ENCODE results near the gene ANTKMT. TPM values are rescaled to one million over a fixed set of nuclear protein-coding genes. Genes with fewer than 3 reads are reported as not detected.
"Not testable (repeated sequence)": the region's sequence is repeated elsewhere in the genome, so short reads cannot be mapped to it uniquely, and the experiment has no call there.

ANTKMT gene
- total and polyA plus RNA-seq, 7 donors: 18.6 to 53.1 (median 35.5) TPM

DNA sequence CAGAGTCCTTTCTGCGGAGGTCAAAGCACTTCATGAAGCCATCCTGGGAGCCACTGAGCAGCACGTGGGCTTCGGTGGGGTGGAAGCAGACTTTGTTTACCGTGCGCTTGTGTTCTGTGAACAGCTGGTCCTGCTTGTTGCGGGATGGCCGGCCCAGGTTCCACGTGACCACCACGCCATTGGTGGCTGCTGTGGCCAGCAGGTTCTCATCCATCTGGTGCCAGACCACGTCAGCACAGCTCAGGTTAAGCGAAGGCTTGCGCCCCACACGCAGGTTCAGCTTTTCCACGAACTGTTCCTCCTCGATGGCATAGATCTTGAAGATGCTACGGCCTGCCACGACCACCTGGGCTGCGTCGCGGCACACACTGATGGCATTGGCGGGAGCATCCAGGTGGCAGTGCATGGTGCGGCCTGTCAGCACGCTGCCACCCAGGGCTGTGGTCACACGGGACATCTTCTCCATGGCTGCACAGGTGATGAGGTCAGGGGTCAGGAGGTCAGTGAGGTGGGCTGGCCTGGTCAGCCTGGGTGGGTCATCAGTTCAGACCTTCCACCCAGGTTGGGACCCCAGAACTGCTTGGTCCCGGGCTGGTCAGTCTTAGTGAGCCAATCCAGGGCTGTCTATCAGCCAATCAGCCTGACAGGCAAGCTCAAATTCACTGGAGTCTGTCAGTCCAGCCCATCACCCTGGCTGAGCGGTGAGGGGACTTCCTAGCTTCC is 31.6 kb upstream of the ANTKMT start:
- 80 to 86% methylated on average over 26 of the region's 26 CpGs for WGBS, 2 donors
- H3K4me3 ChIP-seq: peak overlapping the region; percentile 75 to 91 (median 81)
- H3K27ac ChIP-seq: peak overlapping the region; percentile 85 to 87 (median 86)
- intact Hi-C loops (cut with DNase I): loop anchor here (10.0 kb wide), 1 partner anchor 1085 kb away; the partner anchor contains the start of genes EME2, MRPS34 and NME3
- no peaks in the 10 kb centered on the region for H3K9me3 ChIP-seq
- TF ChIP-seq EP300 (IDR thresholded peaks at IDR 0.05) (no peak), POLR2AphosphoS5 (IDR thresholded peaks at IDR 0.05) (no peak), POLR2A (IDR thresholded peaks at IDR 0.05) (no peak)
- TF ChIP-seq, protein P1, sequence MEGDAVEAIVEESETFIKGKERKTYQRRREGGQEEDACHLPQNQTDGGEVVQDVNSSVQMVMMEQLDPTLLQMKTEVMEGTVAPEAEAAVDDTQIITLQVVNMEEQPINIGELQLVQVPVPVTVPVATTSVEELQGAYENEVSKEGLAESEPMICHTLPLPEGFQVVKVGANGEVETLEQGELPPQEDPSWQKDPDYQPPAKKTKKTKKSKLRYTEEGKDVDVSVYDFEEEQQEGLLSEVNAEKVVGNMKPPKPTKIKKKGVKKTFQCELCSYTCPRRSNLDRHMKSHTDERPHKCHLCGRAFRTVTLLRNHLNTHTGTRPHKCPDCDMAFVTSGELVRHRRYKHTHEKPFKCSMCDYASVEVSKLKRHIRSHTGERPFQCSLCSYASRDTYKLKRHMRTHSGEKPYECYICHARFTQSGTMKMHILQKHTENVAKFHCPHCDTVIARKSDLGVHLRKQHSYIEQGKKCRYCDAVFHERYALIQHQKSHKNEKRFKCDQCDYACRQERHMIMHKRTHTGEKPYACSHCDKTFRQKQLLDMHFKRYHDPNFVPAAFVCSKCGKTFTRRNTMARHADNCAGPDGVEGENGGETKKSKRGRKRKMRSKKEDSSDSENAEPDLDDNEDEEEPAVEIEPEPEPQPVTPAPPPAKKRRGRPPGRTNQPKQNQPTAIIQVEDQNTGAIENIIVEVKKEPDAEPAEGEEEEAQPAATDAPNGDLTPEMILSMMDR (IDR thresholded peaks at IDR 0.05): no peak
- peaks cover 0 to 23% (median 4%) of the 10 kb centered on the region in 4 donors for H3K36me3 ChIP-seq
- H3K4me1 ChIP-seq: peaks cover 0 to 58% (median 48%) of the 10 kb centered on the region in 4 donors
- peaks cover 16 to 29% (median 17%) of the 10 kb centered on the region in 3 donors for H3K27me3 ChIP-seq
- DNase-seq: no peak

DNA sequence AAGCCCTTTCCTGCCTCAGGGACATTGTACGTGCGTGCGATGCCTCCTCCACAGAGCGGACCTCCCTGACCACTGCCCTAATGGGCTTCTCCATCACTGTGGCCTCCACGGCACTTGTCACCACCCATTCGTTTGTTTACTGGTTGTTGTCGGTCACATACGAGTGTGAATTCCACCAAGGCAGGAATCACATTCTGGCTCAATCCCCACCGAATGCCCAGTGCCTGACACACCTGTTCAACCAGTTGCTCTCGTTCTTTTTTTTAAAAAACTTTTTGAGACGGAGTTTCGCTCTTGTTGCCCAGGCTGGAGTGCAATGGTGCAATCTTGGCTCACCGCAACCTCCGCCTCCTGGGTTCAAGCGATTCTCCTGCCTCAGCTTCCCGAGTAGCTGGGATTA is 29.7 kb upstream of the ANTKMT start:
- Histone ChIP-seq H3K27me3 (peaks cover 32 to 48% (median 36%) of the 10 kb centered on the region in 3 donors), H3K4me1 (peaks cover 0 to 54% (median 44%) of the 10 kb centered on the region in 4 donors), H3K36me3 (peaks cover 0 to 17% (median 4%) of the 10 kb centered on the region in 4 donors)
- H3K4me3 ChIP-seq; H3K27ac ChIP-seq; DNase-seq; H3K9me3 ChIP-seq; intact Hi-C loops (cut with DNase I): not testable (repeated sequence)
- 84 to 90% methylated on average over 16 of the region's 16 CpGs for WGBS, 2 donors

DNA sequence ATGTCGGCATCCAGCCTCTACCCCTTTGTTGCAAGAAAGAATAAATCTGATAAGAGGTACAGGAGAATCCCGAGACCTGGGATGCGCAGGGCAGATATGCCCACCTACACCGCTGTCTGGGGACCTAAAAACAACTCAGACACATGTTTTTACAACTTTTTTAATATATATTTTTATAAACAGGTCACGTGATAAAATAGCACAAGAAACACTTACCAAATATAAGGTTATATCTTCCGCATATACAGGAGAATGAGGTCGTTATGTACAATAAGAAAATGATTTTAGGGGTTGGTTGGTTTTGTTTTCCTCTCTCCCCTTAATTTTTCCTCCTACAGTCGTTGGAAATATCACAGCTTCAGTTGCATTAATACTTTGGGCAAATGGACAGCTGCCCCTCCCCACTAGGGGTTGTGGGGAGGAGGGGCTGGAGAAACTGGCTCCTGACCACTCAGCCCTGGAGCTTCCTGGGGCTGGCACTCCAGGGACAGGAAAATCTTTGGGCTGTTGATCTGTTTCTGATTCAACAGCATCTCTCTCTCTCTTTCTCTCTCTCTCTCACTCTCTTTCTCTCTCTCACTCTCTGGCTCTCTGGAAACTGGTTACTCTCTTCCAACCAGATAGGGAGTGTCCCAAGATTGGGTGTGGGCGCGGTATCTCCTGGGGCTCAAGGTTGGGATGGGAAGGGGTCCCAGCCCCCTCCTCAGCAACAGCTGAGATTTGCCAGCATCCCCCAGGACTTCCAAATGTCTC is 28.4 kb upstream of the ANTKMT start:
- peaks cover 39 to 61% (median 48%) of the 10 kb centered on the region in 3 donors for H3K27me3 ChIP-seq

DNA sequence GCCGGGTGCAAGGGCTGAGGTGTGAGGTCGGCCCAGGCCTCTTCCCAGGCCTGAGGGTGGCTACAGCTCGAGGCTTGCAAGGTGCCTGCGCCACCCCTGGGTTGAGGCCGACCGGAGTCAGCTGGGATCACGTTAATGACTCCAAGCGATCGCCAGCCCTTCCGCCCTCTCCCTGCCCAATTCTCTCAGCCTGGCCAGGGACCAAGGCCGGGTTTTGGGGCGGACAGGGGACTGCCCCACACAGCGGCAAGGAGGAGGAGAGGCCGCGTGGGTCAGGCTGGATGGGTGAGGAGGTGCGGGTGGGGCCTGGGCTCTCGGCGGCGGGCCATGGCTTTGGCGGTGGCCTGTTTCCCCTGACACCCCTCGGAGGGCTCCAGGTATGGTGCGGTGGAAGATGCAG is 27.6 kb upstream of the ANTKMT start:
- Histone ChIP-seq H3K27me3 (peaks cover 39 to 66% (median 48%) of the 10 kb centered on the region in 3 donors), H3K4me3 (no peak overlapping the region), H3K9me3 (no peaks in the 10 kb centered on the region), H3K36me3 (no peaks in the 10 kb centered on the region), H3K4me1 (peaks cover 0 to 51% (median 41%) of the 10 kb centered on the region in 4 donors), H3K27ac (no peak overlapping the region)
- TF ChIP-seq POLR2A (IDR thresholded peaks at IDR 0.05) (no peak), EP300 (IDR thresholded peaks at IDR 0.05) (no peak), POLR2AphosphoS5 (IDR thresholded peaks at IDR 0.05) (no peak)
- TF ChIP-seq, protein P1 (IDR thresholded peaks at IDR 0.05): no peak
- WGBS, 2 donors: 33 to 41% methylated on average over 22 of the region's 22 CpGs
- intact Hi-C loops (cut with DNase I): no loop called here
- DNase-seq: no peak

More for the DNA sequence above, 28.4 kb upstream of the ANTKMT start:
- no peak for DNase-seq
- Histone ChIP-seq H3K9me3 (no peaks in the 10 kb centered on the region), H3K4me1 (peaks cover 0 to 54% (median 42%) of the 10 kb centered on the region in 4 donors), H3K27ac (no peak overlapping the region), H3K4me3 (no peak overlapping the region), H3K36me3 (peaks cover 0 to 4% (median 0%) of the 10 kb centered on the region in 4 donors)
- TF ChIP-seq EP300 (IDR thresholded peaks at IDR 0.05) (no peak), POLR2A (IDR thresholded peaks at IDR 0.05) (no peak), POLR2AphosphoS5 (IDR thresholded peaks at IDR 0.05) (no peak)
- TF ChIP-seq, protein P1 (IDR thresholded peaks at IDR 0.05): no peak
- 48 to 64% methylated on average over 10 of the region's 10 CpGs for WGBS, 2 donors
- intact Hi-C loops (cut with DNase I): no loop called here

DNA sequence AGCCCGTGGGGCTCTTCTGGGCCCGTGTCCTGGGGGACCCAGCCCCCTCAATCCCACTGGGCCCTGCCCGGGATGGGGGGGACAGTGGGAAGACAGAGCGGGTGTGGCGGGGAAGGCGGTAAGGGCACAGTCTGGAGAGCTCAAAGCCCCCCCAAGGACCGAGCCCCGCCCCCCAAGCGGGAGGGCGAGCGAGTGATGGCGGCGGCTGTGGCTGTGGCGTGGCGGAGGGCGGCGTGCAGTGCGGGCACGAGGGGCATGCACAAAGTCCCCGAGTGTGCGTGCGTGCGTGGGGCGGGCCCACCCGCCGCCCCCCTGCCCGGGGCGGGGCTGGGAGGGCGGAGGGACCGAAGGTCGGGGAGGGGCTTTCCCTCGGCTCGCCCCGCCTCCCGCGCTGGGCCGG is 27.2 kb upstream of the ANTKMT start:
- 6 to 9% methylated on average over 37 of the region's 37 CpGs for WGBS, 2 donors
- intact Hi-C loops (cut with DNase I): no loop called here
- Histone ChIP-seq H3K4me3 (no peak overlapping the region), H3K36me3 (no peaks in the 10 kb centered on the region), H3K4me1 (peaks cover 0 to 47% (median 38%) of the 10 kb centered on the region in 4 donors), H3K27ac (no peak overlapping the region), H3K27me3 (peaks cover 39 to 69% (median 48%) of the 10 kb centered on the region in 3 donors), H3K9me3 (no peaks in the 10 kb centered on the region)
- TF ChIP-seq, protein P1 (IDR thresholded peaks at IDR 0.05): no peak
- no peak for TF ChIP-seq POLR2A (IDR thresholded peaks at IDR 0.05)
- no peak for TF ChIP-seq EP300 (IDR thresholded peaks at IDR 0.05)
- no peak for TF ChIP-seq POLR2AphosphoS5 (IDR thresholded peaks at IDR 0.05)
- DNase-seq: no peak

Data from sigmoid colon (tissue), 7 donors.